ENCODE results near the gene APOH. TPM values are rescaled to one million over a fixed set of nuclear protein-coding genes. Genes with fewer than 3 reads are reported as not detected.

The APOH gene
- total RNA-seq, 3 donors from 2014 or later (not counting 1 experiment from before 2014, with no cell fraction given), result not detected

DNA sequence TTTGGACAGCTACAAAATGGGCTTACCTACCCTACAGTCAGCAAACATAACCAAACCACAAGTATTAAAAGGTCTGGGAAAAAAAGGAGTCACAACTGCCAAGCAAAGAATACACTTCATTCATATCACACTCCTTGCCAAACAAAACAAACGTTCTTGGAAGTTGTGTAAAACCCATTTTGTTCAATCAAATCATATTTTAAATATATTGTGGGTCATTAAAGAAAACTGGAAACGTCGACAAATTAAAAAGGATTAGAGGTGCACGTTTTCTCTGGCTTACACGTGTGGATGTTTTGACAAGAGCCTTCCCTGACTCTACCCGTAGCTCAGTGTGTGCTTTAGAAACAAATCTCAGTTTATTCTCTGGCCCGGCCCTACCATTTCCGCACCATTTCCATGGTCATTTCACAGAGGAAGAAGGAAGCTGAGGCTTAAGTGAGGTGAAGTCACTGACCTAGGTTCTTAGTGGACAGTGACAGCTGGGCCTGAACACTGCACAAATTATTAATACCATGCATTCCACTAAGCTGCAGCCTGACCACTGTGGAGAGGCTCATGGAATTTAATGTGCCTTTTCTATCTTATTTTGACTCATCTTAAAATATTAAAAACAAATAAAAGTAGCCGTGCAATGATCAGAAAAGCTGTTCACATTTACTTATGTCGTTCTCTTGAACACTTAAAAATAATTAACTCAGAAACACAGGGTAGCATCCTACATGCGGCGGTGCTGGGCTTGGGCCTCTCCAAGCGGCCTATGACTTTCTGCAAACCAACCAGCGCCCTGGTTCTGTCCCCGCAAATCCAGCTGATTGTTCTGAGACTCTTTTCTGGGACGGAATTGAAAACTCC is 38.2 kb downstream of the APOH start:
- Histone ChIP-seq H3K9me3 (ENCODE audit: control insufficient read depth, insufficient read depth, low read length) (no peaks in the 10 kb centered on the region), H3K4me3 (ENCODE audit: low read length) (peak overlapping the region; percentile 60), H3K4me1 (ENCODE audit: control insufficient read depth, insufficient read depth, low read length) (peaks cover 12% of the 10 kb centered on the region), H3K27me3 (ENCODE audit: control insufficient read depth, insufficient read depth, low read length) (no peaks in the 10 kb centered on the region), H3K36me3 (ENCODE audit: control insufficient read depth, insufficient read depth, low read length) (no peaks in the 10 kb centered on the region), H3K27ac (ENCODE audit: low read length) (no peak overlapping the region)
- no peaks in the 10 kb centered on the region for H3K36me3 Mint-ChIP-seq
- H3K4me1 Mint-ChIP-seq, result peaks cover 6 to 11% of the 10 kb centered on the region in 2 donors
- H3K27ac Mint-ChIP-seq, result peak overlapping the region in 1 of 2 donors; percentile 92
- WGBS (ENCODE audit: insufficient coverage), result 63% methylated on average over 15 of the region's 16 CpGs
- H3K27me3 Mint-ChIP-seq (ENCODE audit: low read depth in 2 of 2), result no peaks in the 10 kb centered on the region
- intact Hi-C loops (cut with micrococcal nuclease), result no loop called here
- DNase-seq (no peak), ATAC-seq (no peak)
- peak overlapping the region; percentile 78 for H3K4me3 Mint-ChIP-seq
- TF ChIP-seq, protein P1, sequence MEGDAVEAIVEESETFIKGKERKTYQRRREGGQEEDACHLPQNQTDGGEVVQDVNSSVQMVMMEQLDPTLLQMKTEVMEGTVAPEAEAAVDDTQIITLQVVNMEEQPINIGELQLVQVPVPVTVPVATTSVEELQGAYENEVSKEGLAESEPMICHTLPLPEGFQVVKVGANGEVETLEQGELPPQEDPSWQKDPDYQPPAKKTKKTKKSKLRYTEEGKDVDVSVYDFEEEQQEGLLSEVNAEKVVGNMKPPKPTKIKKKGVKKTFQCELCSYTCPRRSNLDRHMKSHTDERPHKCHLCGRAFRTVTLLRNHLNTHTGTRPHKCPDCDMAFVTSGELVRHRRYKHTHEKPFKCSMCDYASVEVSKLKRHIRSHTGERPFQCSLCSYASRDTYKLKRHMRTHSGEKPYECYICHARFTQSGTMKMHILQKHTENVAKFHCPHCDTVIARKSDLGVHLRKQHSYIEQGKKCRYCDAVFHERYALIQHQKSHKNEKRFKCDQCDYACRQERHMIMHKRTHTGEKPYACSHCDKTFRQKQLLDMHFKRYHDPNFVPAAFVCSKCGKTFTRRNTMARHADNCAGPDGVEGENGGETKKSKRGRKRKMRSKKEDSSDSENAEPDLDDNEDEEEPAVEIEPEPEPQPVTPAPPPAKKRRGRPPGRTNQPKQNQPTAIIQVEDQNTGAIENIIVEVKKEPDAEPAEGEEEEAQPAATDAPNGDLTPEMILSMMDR (IDR thresholded peaks at IDR 0.05), result no peak
- no peaks in the 10 kb centered on the region for H3K9me3 Mint-ChIP-seq

DNA sequence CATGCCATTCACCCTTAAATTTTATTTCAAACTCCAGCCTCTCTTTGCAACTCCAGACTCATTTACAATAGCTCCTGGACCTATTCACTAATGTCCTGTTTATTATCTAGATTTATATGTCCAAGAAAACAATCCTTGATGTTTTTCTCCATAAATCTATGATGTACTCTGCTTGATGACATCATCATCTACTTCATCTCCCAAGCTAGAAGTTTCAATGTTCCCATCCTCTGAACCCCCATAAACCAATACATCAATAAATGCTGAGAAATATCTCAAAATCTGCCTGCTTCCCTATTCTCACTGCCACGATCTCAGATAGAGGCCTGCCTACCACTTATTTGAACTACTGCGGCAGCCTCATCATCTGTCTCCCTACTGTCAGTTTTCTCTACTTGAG is 41.5 kb downstream of the APOH start:
- Mint-ChIP-seq H3K4me1 (peaks cover 6 to 11% of the 10 kb centered on the region in 2 donors), H3K27me3 (ENCODE audit: low read depth in 2 of 2) (no peaks in the 10 kb centered on the region)
- intact Hi-C loops (cut with micrococcal nuclease), result no loop called here

DNA sequence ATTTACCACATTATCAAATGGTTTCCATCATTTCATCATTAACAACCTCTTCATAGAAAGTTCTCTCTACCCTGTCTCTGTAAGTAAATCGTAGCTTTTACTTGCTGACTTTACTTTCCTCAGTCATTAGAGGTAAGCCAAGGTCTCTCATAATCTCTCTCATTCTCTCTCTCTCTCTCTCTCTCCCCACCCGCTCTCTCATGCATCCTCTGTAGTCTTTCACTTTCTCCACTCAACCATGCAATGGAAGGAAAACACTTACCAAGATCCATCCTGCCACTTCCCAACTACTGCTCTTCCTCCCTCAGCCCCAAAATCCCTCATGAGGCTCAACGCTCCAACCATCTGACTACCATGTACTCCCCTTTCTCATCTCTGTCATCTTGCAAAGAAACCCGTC is 43.4 kb downstream of the APOH start:
- H3K27me3 ChIP-seq (ENCODE audit: control insufficient read depth, insufficient read depth, low read length), result no peaks in the 10 kb centered on the region
- peaks cover 2% of the 10 kb centered on the region for H3K4me1 ChIP-seq (ENCODE audit: control insufficient read depth, insufficient read depth, low read length)
- peaks cover 0 to under 1% of the 10 kb centered on the region in 2 donors for H3K4me1 Mint-ChIP-seq
- intact Hi-C loops (cut with micrococcal nuclease), result no loop called here
- no peaks in the 10 kb centered on the region for H3K9me3 Mint-ChIP-seq
- no peak for ATAC-seq
- TF ChIP-seq, protein P1 (IDR thresholded peaks at IDR 0.05), result no peak
- H3K9me3 ChIP-seq (ENCODE audit: control insufficient read depth, insufficient read depth, low read length), result no peaks in the 10 kb centered on the region
- no peaks in the 10 kb centered on the region for H3K36me3 Mint-ChIP-seq
- WGBS (ENCODE audit: insufficient coverage), result 94% methylated on average over 4 of the region's 4 CpGs
- H3K27ac ChIP-seq (ENCODE audit: low read length), result no peak overlapping the region
- no peak overlapping the region for H3K4me3 Mint-ChIP-seq
- H3K36me3 ChIP-seq (ENCODE audit: control insufficient read depth, insufficient read depth, low read length), result no peaks in the 10 kb centered on the region
- no peaks in the 10 kb centered on the region for H3K27me3 Mint-ChIP-seq (ENCODE audit: low read depth in 2 of 2)
- H3K4me3 ChIP-seq (ENCODE audit: low read length), result no peak overlapping the region
- no peak for DNase-seq
- H3K27ac Mint-ChIP-seq, result no peak overlapping the region

More for the DNA sequence above, 41.5 kb downstream of the APOH start:
- H3K27ac Mint-ChIP-seq, result no peak overlapping the region
- Histone ChIP-seq H3K4me1 (ENCODE audit: control insufficient read depth, insufficient read depth, low read length) (peaks cover 12% of the 10 kb centered on the region), H3K27ac (ENCODE audit: low read length) (no peak overlapping the region), H3K4me3 (ENCODE audit: low read length) (no peak overlapping the region), H3K27me3 (ENCODE audit: control insufficient read depth, insufficient read depth, low read length) (no peaks in the 10 kb centered on the region), H3K9me3 (ENCODE audit: control insufficient read depth, insufficient read depth, low read length) (no peaks in the 10 kb centered on the region), H3K36me3 (ENCODE audit: control insufficient read depth, insufficient read depth, low read length) (no peaks in the 10 kb centered on the region)
- no peaks in the 10 kb centered on the region for H3K9me3 Mint-ChIP-seq
- no peaks in the 10 kb centered on the region for H3K36me3 Mint-ChIP-seq
- WGBS (ENCODE audit: insufficient coverage), result 79% methylated on average over 2 of the region's 2 CpGs
- no peak for DNase-seq
- no peak for ATAC-seq
- TF ChIP-seq, protein P1 (IDR thresholded peaks at IDR 0.05), result no peak
- H3K4me3 Mint-ChIP-seq, result no peak overlapping the region
